SK-N-SH treated with all-trans-retinoic acid at 6 μM for 48 hours (cell line): ENCODE measurements around the gene BIRC7.

Source experiments
- ATAC-seq: fragments of 200-7000 bp; cut with Tn5 transposase; 3 replicates; pipeline ENCODE4 v1.9.1; 2020; ENCODE audit warnings: mild to moderate bottlenecking, moderate library complexity
- ARNTL ChIP-seq: fragments of 450-650 bp; formaldehyde crosslinking; IDR thresholded peaks from 2 replicates; pipeline ENCODE4 v1.5.0; 2020; ENCODE audit warnings: low read depth, mild to moderate bottlenecking, moderate library complexity, borderline replicate concordance
- BACH2 ChIP-seq: fragments of 250-450 bp; sonication (Bioruptor Pico); IDR thresholded peaks from 2 replicates; pipeline ENCODE4 v1.9.0; 2021; ENCODE audit warnings: mild to moderate bottlenecking, borderline replicate concordance
- CREB5 ChIP-seq: fragments of 250-450 bp; sonication (Bioruptor Pico); IDR thresholded peaks from 2 replicates; pipeline ENCODE4 v1.5.1; 2020; ENCODE audit warnings: low read depth, mild to moderate bottlenecking, moderate library complexity
- CSDC2 ChIP-seq: fragments of 250-450 bp; sonication (Bioruptor Pico); IDR thresholded peaks from 2 replicates; pipeline ENCODE4 v1.5.0; 2020; ENCODE audit warnings: mild to moderate bottlenecking, moderate library complexity
- CSRNP3 ChIP-seq: fragments of 250-450 bp; sonication (Bioruptor Pico); IDR thresholded peaks from 2 replicates; pipeline ENCODE4 v1.5.1; 2021; ENCODE audit warnings: mild to moderate bottlenecking, moderate library complexity
- ESRRG ChIP-seq: fragments of 250-450 bp; sonication (Bioruptor Pico); IDR thresholded peaks from 2 replicates; pipeline ENCODE4 v1.6.1; 2021; ENCODE audit warnings: mild to moderate bottlenecking
- GLIS3 ChIP-seq: fragments of 250-450 bp; sonication (Bioruptor Pico); IDR thresholded peaks from 2 replicates; pipeline ENCODE4 v1.5.0; 2020; ENCODE audit warnings: mild to moderate bottlenecking, moderate library complexity
- ISL1 ChIP-seq: fragments of 250-450 bp; sonication (Bioruptor Pico); IDR thresholded peaks from 2 replicates; pipeline ENCODE4 v2.1.2; 2022; ENCODE audit warnings: mild to moderate bottlenecking, moderate library complexity
- OSR1 ChIP-seq: fragments of 250-450 bp; sonication (Bioruptor Pico); IDR thresholded peaks from 2 replicates; pipeline ENCODE4 v1.8.0; 2022; ENCODE audit warnings: moderate library complexity, mild to moderate bottlenecking, inconsistent platforms
- PATZ1 ChIP-seq: fragments of 250-450 bp; sonication (Bioruptor Pico); IDR thresholded peaks from 2 replicates; pipeline ENCODE4 v1.8.0; 2020; ENCODE audit warnings: mild to moderate bottlenecking, moderate library complexity, borderline replicate concordance
- POU6F1 ChIP-seq: fragments of 250-450 bp; sonication (Bioruptor Pico); IDR thresholded peaks from 2 replicates; pipeline ENCODE4 v1.8.0; 2021; ENCODE audit warnings: low read depth, mild to moderate bottlenecking, moderate library complexity, borderline replicate concordance
- PPARA ChIP-seq: fragments of 250-450 bp; sonication (Bioruptor Pico); IDR thresholded peaks from 2 replicates; pipeline ENCODE4 v1.5.0; 2020; ENCODE audit warnings: mild to moderate bottlenecking, borderline replicate concordance
- RARB ChIP-seq: fragments of 250-450 bp; sonication (Bioruptor Pico); IDR thresholded peaks from 2 replicates; pipeline ENCODE4 v1.8.0; 2021; ENCODE audit warnings: mild to moderate bottlenecking, moderate library complexity
- SNAI2 ChIP-seq: fragments of 250-450 bp; sonication (Bioruptor Pico); IDR thresholded peaks from 2 replicates; pipeline ENCODE4 v1.5.0; 2020; ENCODE audit warnings: mild to moderate bottlenecking, moderate library complexity
- TCF4 ChIP-seq: fragments of 250-450 bp; sonication (Bioruptor Pico); IDR thresholded peaks from 2 replicates; pipeline ENCODE4 v1.8.0; 2021; ENCODE audit warnings: mild to moderate bottlenecking, moderate library complexity, borderline replicate concordance
- TOX ChIP-seq: fragments of 250-450 bp; sonication (Bioruptor Pico); IDR thresholded peaks from 2 replicates; pipeline ENCODE4 v1.8.0; 2021; ENCODE audit warnings: mild to moderate bottlenecking, moderate library complexity, borderline replicate concordance
- ZC3H10 ChIP-seq: fragments of 250-450 bp; sonication (Bioruptor Pico); IDR thresholded peaks from 2 replicates; pipeline ENCODE4 v1.5.1; 2021; ENCODE audit warnings: mild to moderate bottlenecking, moderate library complexity
- ZFP3 ChIP-seq: fragments of 250-450 bp; sonication (Bioruptor Pico); IDR thresholded peaks from 2 replicates; pipeline ENCODE4 v1.5.0; 2020; ENCODE audit warnings: mild to moderate bottlenecking, moderate library complexity
- ZNF565 ChIP-seq: fragments of 450-650 bp; formaldehyde crosslinking; conservative IDR thresholded peaks from 2 replicates; pipeline ENCODE4 v1.5.0; 2020; ENCODE audit warnings: low read depth, mild to moderate bottlenecking, moderate library complexity
- ZNF70 ChIP-seq: fragments of 450-650 bp; formaldehyde crosslinking; IDR thresholded peaks from 2 replicates; pipeline ENCODE4 v1.5.0; 2020; ENCODE audit warnings: mild to moderate bottlenecking, moderate library complexity

The BIRC7 gene

GRCh38 chr20:63238514-63239125 is 2.9 kb downstream of the BIRC7 start:
- TF ChIP-seq ESRRG (CRISPR knock-in tag), result no peak
- no peak for TF ChIP-seq CREB5 (CRISPR knock-in tag)
- TF ChIP-seq POU6F1, result no peak
- TF ChIP-seq TOX, result no peak
- TF ChIP-seq, all 23 proteins: peak for 0
- peak; percentile 13; the same call in 1 of the 3 replicates for ATAC-seq

- TF ChIP-seq CSDC2 (CRISPR knock-in tag) (no peak), RARB (no peak), PPARA (no peak), ZNF70 (CRISPR knock-in tag) (no peak), SNAI2 (CRISPR knock-in tag) (no peak), TCF4 (no peak), GLIS3 (CRISPR knock-in tag) (no peak), TOX (no peak), CREB5 (CRISPR knock-in tag) (no peak), ZNF565 (CRISPR knock-in tag) (no peak), OSR1 (CRISPR knock-in tag) (no peak), ZC3H10 (CRISPR knock-in tag) (no peak), ZFP3 (CRISPR knock-in tag) (no peak), BACH2 (CRISPR knock-in tag) (no peak), POU6F1 (no peak), CSRNP3 (no peak), PATZ1 (CRISPR knock-in tag) (no peak), ISL1 (CRISPR knock-in tag) (no peak)
- no peak for ATAC-seq
These were observed 3.7 kb downstream of the BIRC7 start for GRCh38 chr20:63239431-63239830.

- no peak for TF ChIP-seq OSR1 (CRISPR knock-in tag)
- TF ChIP-seq, all 23 proteins: peak for 0
- ATAC-seq, result no peak
These were observed 4.3 kb downstream of the BIRC7 start for GRCh38 chr20:63240004-63240403.

- TF ChIP-seq OSR1 (CRISPR knock-in tag) (no peak), ZNF565 (CRISPR knock-in tag) (no peak), PATZ1 (CRISPR knock-in tag) (no peak), RARB (no peak), POU6F1 (no peak), ZNF70 (CRISPR knock-in tag) (no peak), CSDC2 (CRISPR knock-in tag) (no peak), ARNTL (CRISPR knock-in tag) (no peak), TCF4 (no peak)
- no peak for ATAC-seq
These were observed 5.6 kb downstream of the BIRC7 start for GRCh38 chr20:63241272-63241671.
